HG03060 (cell line): Measurements from ENCODE around the gene SEPTIN8.

ENCODE experiments used
- ATAC-seq: cut with Tn5 transposase; IDR thresholded peaks from one replicate; pipeline ENCODE4 v1.9.1; 2021; ENCODE audit warnings: low read depth, moderate number of reproducible peaks; ENCODE audit not compliant: unreplicated experiment

The SEPTIN8 gene

GRCh38 chr5:132777209-132778069 lies at the start of gene SEPTIN8:
SEPTIN8 (minus strand) TSS chr5:132777239; CDS start chr5:132777137, 102 bp downstream.
- no peak for ATAC-seq

GRCh38 chr5:132826424-132827082 lies 49.5 kb upstream of the SEPTIN8 start:
- no peak for ATAC-seq

- no peak for ATAC-seq
Observed at GRCh38 chr5:132825834-132826391, 48.9 kb upstream of the SEPTIN8 start.

- no peak for ATAC-seq
Observed at GRCh38 chr5:132825033-132825833, 48.2 kb upstream of the SEPTIN8 start.

GRCh38 chr5:132824426-132824825 lies 47.4 kb upstream of the SEPTIN8 start:
- no peak for ATAC-seq

- no peak for ATAC-seq
Observed at GRCh38 chr5:132823481-132824050, 46.5 kb upstream of the SEPTIN8 start.

GRCh38 chr5:132822650-132823480 lies 45.8 kb upstream of the SEPTIN8 start:
- no peak for ATAC-seq

- no peak for ATAC-seq
Observed at GRCh38 chr5:132821791-132822190, 44.8 kb upstream of the SEPTIN8 start.

- no peak for ATAC-seq
Observed at GRCh38 chr5:132821350-132821749, 44.3 kb upstream of the SEPTIN8 start.

- ATAC-seq = no peak
Observed at GRCh38 chr5:132820162-132820754, 43.2 kb upstream of the SEPTIN8 start.

GRCh38 chr5:132819468-132819867 lies 42.4 kb upstream of the SEPTIN8 start:
- no peak for ATAC-seq

- no peak for ATAC-seq
Observed at GRCh38 chr5:132817011-132817410, 40.0 kb upstream of the SEPTIN8 start.

- no peak for ATAC-seq
Observed at GRCh38 chr5:132816554-132816953, 39.5 kb upstream of the SEPTIN8 start.

- ATAC-seq = no peak
Observed at GRCh38 chr5:132816083-132816482, 39.0 kb upstream of the SEPTIN8 start.

- no peak for ATAC-seq
Observed at GRCh38 chr5:132815454-132815853, 38.4 kb upstream of the SEPTIN8 start.

GRCh38 chr5:132814503-132815294 lies 37.7 kb upstream of the SEPTIN8 start:
- no peak for ATAC-seq

GRCh38 chr5:132813599-132814502 lies 36.8 kb upstream of the SEPTIN8 start:
- ATAC-seq = no peak
